HepG2 (cell line): ENCODE results near the gene MAP3K4. TPM values are rescaled to one million over a fixed set of nuclear protein-coding genes. Genes with fewer than 3 reads are reported as not detected.

Experiments
- ATAC-seq: fragments of 200-7000 bp; cut with Tn5 transposase; 3 replicates; pipeline ENCODE4 v1.9.1; 2020; ENCODE audit warnings: mild to moderate bottlenecking, moderate library complexity
- BruUV-seq: library from RNA; stranded (reverse); fragments of 400-500 nt; replicated peaks from 2 replicates; lab custom pipeline; 2021; lab: Mats Ljungman, UMichigan
- CTCF ChIA-PET: fragments of 300-600 bp; formaldehyde crosslinking; extraction: SDS; loops from one replicate; lab custom pipeline; 2021; ENCODE audit warnings: low total read pairs, inconsistent platforms, low intra/inter-chr PET ratio; lab: Yijun Ruan, JAX
- POLR2A ChIA-PET: fragments of 350-600 bp; sonication (Branson Sonifier 250); formaldehyde crosslinking; loops from one replicate; lab custom pipeline; 2020; ENCODE audit warnings: antibody characterized with exemption, inconsistent platforms; lab: Yijun Ruan, JAX
- DNase-seq: peaks from one replicate; pipeline ENCODE4 v3.0.0-alpha.2; 2015; ENCODE audit warnings: low spot score
- FAIRE-seq: peaks from 3 replicates; lab custom pipeline; 2011; peaks lifted over from hg19 to GRCh38; lab: Jason Lieb, UNC
- H2AFZ ChIP-seq: one replicate; pipeline ENCODE4 v1.6.1; 2011; ENCODE audit warnings: low read length, inconsistent platforms
- H3K27ac ChIP-seq: fragments of 300-600 bp; 3 replicates; pipeline ENCODE4 v1.8.0; 2011; ENCODE audit warnings: mixed run types, mild to moderate bottlenecking, mixed read lengths, low read length, inconsistent platforms; ENCODE audit not compliant: insufficient read depth; ENCODE audit errors: extremely low read length
- H3K27me3 ChIP-seq, 2 experiments: fragments of 200-600 bp in 1 of 2; 2 replicates in 1 of 2; 3 replicates in 1 of 2; pipeline versions ENCODE4 v1.6.0 to v1.8.0; 2011; ENCODE audit warnings: low read length in 2 of 2, mild to moderate bottlenecking in 2 of 2, moderate library complexity in 2 of 2, inconsistent platforms in 1 of 2; ENCODE audit not compliant: insufficient read depth in 2 of 2, control insufficient read depth in 1 of 2
- H3K36me3 ChIP-seq, 2 experiments: fragments of 200-600 bp in 1 of 2; replicated peaks in 1 of 2; 2 replicates in 1 of 2; 3 replicates in 1 of 2; pipeline versions ENCODE4 v1.5.1 to v1.8.0; 2011; ENCODE audit warnings: low read length in 2 of 2, inconsistent platforms in 1 of 2; ENCODE audit not compliant: insufficient read depth in 2 of 2, control insufficient read depth in 1 of 2
- H3K4me1 ChIP-seq: 2 replicates; pipeline ENCODE4 v1.5.1; 2012; ENCODE audit warnings: low read length, inconsistent platforms; ENCODE audit not compliant: insufficient read depth
- H3K4me2 ChIP-seq: 2 replicates; pipeline ENCODE4 v1.6.0; 2011; ENCODE audit warnings: low read depth, low read length, inconsistent platforms
- H3K4me3 ChIP-seq, 3 experiments: fragments of 200-600 bp in 1 of 3; sonication (generic), shearing (Covaris generic) in 1 of 3; replicated peaks in 1 of 3; 2 replicates each; pipeline ENCODE4 v1.5.1; 2011 to 2016; ENCODE audit warnings: low read length in 3 of 3, inconsistent platforms in 2 of 3, low read depth in 2 of 3, mild to moderate bottlenecking in 2 of 3, control low read depth in 1 of 3, mixed read lengths in 1 of 3; ENCODE audit not compliant: insufficient read depth in 1 of 3
- H3K79me2 ChIP-seq: one replicate; pipeline ENCODE4 v1.6.1; 2011; ENCODE audit warnings: low read length, inconsistent platforms; ENCODE audit not compliant: insufficient read depth
- H3K9ac ChIP-seq: 2 replicates; pipeline ENCODE4 v1.6.0; 2011; ENCODE audit warnings: mild to moderate bottlenecking, low read depth, low read length, inconsistent platforms; ENCODE audit not compliant: insufficient read depth
- H3K9me3 ChIP-seq: 2 replicates; pipeline ENCODE4 v1.5.1; 2012; ENCODE audit warnings: mild to moderate bottlenecking, low read length
- H4K20me1 ChIP-seq: 2 replicates; pipeline ENCODE4 v1.6.0; 2011; ENCODE audit warnings: inconsistent platforms, mild to moderate bottlenecking, low read length, moderate library complexity; ENCODE audit not compliant: insufficient read depth
- ARID2 ChIP-seq: sonication (generic); formaldehyde crosslinking; IDR thresholded peaks from 2 replicates; pipeline ENCODE4 v1.8.1; 2022; ENCODE audit warnings: mild to moderate bottlenecking, missing genetic modification reagents, borderline replicate concordance
- DMTF1 ChIP-seq: sonication (generic); formaldehyde crosslinking; IDR thresholded peaks from 2 replicates; pipeline ENCODE4 v1.4.0; 2020; ENCODE audit warnings: mild to moderate bottlenecking, missing genetic modification reagents
- GATAD1 ChIP-seq: IDR thresholded peaks from 2 replicates; pipeline ENCODE4 v1.6.1; 2016; ENCODE audit warnings: missing genetic modification reagents, missing compliant biosample characterization
- GMEB1 ChIP-seq: sonication (generic); formaldehyde crosslinking; IDR thresholded peaks from 2 replicates; pipeline ENCODE4 v1.5.1; 2020; ENCODE audit warnings: missing genetic modification reagents, mild to moderate bottlenecking, borderline replicate concordance
- HCFC1 ChIP-seq: fragments of 150-350 bp; IDR thresholded peaks from 2 replicates; pipeline ENCODE4 v1.6.1; 2014; ENCODE audit warnings: low read depth, low read length
- HMG20A ChIP-seq: IDR thresholded peaks from 2 replicates; pipeline ENCODE4 v1.6.1; 2016; ENCODE audit warnings: borderline replicate concordance
- NFKB2 ChIP-seq: sonication (generic); formaldehyde crosslinking; IDR thresholded peaks from 2 replicates; pipeline ENCODE4 v1.4.0; 2020; ENCODE audit warnings: missing genetic modification reagents, borderline replicate concordance
- RBAK ChIP-seq: sonication (generic); formaldehyde crosslinking; IDR thresholded peaks from 2 replicates; pipeline ENCODE4 v1.5.1; 2020; ENCODE audit warnings: mild to moderate bottlenecking, missing genetic modification reagents
- SKI ChIP-seq: fragments of 450-650 bp; IDR thresholded peaks from one replicate; pipeline ENCODE4 v1.6.1; 2018; ENCODE audit warnings: mild to moderate bottlenecking; ENCODE audit not compliant: partially characterized antibody
- TBP ChIP-seq: sonication (generic); formaldehyde crosslinking; IDR thresholded peaks from 2 replicates; pipeline ENCODE4 v1.5.0; 2020; ENCODE audit warnings: missing genetic modification reagents
- TCF7 ChIP-seq: sonication (generic); IDR thresholded peaks from 2 replicates; pipeline ENCODE4 v1.6.1; 2016; ENCODE audit warnings: antibody characterized with exemption, low read depth
- TRAFD1 ChIP-seq: sonication (generic); formaldehyde crosslinking; IDR thresholded peaks from 2 replicates; pipeline ENCODE4 v1.5.1; 2020; ENCODE audit warnings: missing genetic modification reagents, mild to moderate bottlenecking, borderline replicate concordance
- YY1 ChIP-seq: IDR thresholded peaks from 2 replicates; pipeline ENCODE4 v1.6.1; 2011; ENCODE audit warnings: low read length, low read depth, moderate library complexity, mild to moderate bottlenecking; ENCODE audit not compliant: insufficient read depth, insufficient replicate concordance
- ZEB1 ChIP-seq: IDR thresholded peaks from 2 replicates; pipeline ENCODE4 v1.6.1; 2012; ENCODE audit warnings: mild to moderate bottlenecking, low read depth, inconsistent platforms; ENCODE audit not compliant: insufficient replicate concordance
- ZNF264 ChIP-seq: sonication (generic); formaldehyde crosslinking; IDR thresholded peaks from 2 replicates; pipeline ENCODE4 v1.4.0; 2020; ENCODE audit warnings: missing genetic modification reagents
- ZNF362 ChIP-seq: sonication (generic); formaldehyde crosslinking; IDR thresholded peaks from 2 replicates; pipeline ENCODE4 v1.4.0; 2020; ENCODE audit warnings: missing genetic modification reagents, mild to moderate bottlenecking, borderline replicate concordance
- WGBS: methylation state at CpG from one replicate; pipeline ENCODE4 v1.1.6; 2017; ENCODE audit warnings: low lambda C conversion rate; 5-methylcytosine and 5-hydroxymethylcytosine counted together
- in situ Hi-C: cut with HindIII; loops from 2 replicates; pipeline ENCODE4 v1.10.0; 2017; ENCODE audit warnings: low pct_unique_long_range_greater_than_20kb; ENCODE audit not compliant: extremely low pct_ligation_motif_present
- intact Hi-C: fragments of 100-400 bp; cut with micrococcal nuclease; formaldehyde crosslinking; loops from one replicate; pipeline ENCODE4 v1.10.0; 2022; ENCODE audit not compliant: unreplicated experiment
- polyA plus RNA-seq, 8 experiments: library from polyadenylated mRNA; depleted of rRNA in 3 of 8; stranded (reverse) in 7 of 8; unstranded in 1 of 8; fragments of >200 nt; fragmentation: Illumina TruSeq in 4 of 8; extraction: Trizol in 4 of 8; gene quantifications; 2 replicates each; pipeline versions ENCODE4 v1.2.1 to v1.2.3, GENCODE V29; 2011 to 2016; ENCODE audit warnings: low read depth in 4 of 8, missing spikeins in 1 of 8, mixed read lengths in 1 of 8; ENCODE audit not compliant: insufficient read depth in 1 of 8
- total RNA-seq, 5 experiments: library from RNA; depleted of rRNA; stranded (reverse); fragments of >200 nt; fragmentation: Illumina TruSeq; extraction: Trizol; gene quantifications; 2 replicates each; pipeline ENCODE4 v1.2.3, GENCODE V29; 2016; ENCODE audit warnings: low read depth in 1 of 5

Gene MAP3K4
- total and polyA plus RNA-seq, 2 of the 13 experiments (the other 11 are each of a cell fraction or from before 2014, with no cell fraction given) = 12.9 to 33.6 TPM

GRCh38 chr6:161008245-161008644, 16.7 kb downstream of the MAP3K4 start:
- WGBS = 98% methylated on average over 4 of the region's 4 CpGs
- no peak for ATAC-seq
- H3K36me3 ChIP-seq = no peaks in the 10 kb centered on the region
- BruUV-seq = no TSS peak
- no peaks in the 10 kb centered on the region for H3K9me3 ChIP-seq
- in situ Hi-C loops = no loop called here
- no peak overlapping the region for H3K9ac ChIP-seq
- H3K4me1 ChIP-seq = no peaks in the 10 kb centered on the region
- intact Hi-C loops = no loop called here
- POLR2A ChIA-PET = no interaction called here
- H4K20me1 ChIP-seq = no peaks in the 10 kb centered on the region; the same call in none of the 2 replicates
- no peak overlapping the region for H2AFZ ChIP-seq
- no peak overlapping the region for H3K4me2 ChIP-seq
- no peak overlapping the region for H3K27ac ChIP-seq
- no peak for FAIRE-seq
- CTCF ChIA-PET = no interaction called here
- DNase-seq = no peak
- H3K4me3 ChIP-seq = no peak overlapping the region
- no peaks in the 10 kb centered on the region for H3K27me3 ChIP-seq
- H3K79me2 ChIP-seq = peaks cover 51% of the 10 kb centered on the region
- no peak for TF ChIP-seq TRAFD1 (CRISPR knock-in tag)
- TF ChIP-seq SKI = no peak
- no peak for TF ChIP-seq ZEB1
- TF ChIP-seq ARID2 = no peak
- no peak for TF ChIP-seq NFKB2 (CRISPR knock-in tag)
- no peak for TF ChIP-seq GATAD1 (CRISPR knock-in tag)
- TF ChIP-seq HCFC1 = no peak
- TF ChIP-seq HMG20A = no peak
- TF ChIP-seq YY1 = no peak
- TF ChIP-seq TCF7 = no peak
- TF ChIP-seq TBP = no peak
- TF ChIP-seq RBAK (CRISPR knock-in tag) = no peak
- no peak for TF ChIP-seq ZNF264 (CRISPR knock-in tag)
- no peak for TF ChIP-seq ZNF362 (CRISPR knock-in tag)
- TF ChIP-seq GMEB1 (CRISPR knock-in tag) = no peak
- TF ChIP-seq DMTF1 (CRISPR knock-in tag) = no peak
